HUDEP-2 (cell line): ENCODE data around the gene PTRH1.

Experiments used
- DNase-seq, 76 experiments: peaks; one replicate each; lab custom pipeline; 2025; ENCODE audit not compliant: unreplicated experiment in 76 of 76; lab: John Stamatoyannopoulos, UW

PTRH1 gene

GRCh38 chr9:127721391-127721821 is 5.9 kb upstream of the PTRH1 start:
- no peak for DNase-seq

GRCh38 chr9:127720865-127721227 is 5.4 kb upstream of the PTRH1 start:
- no peak for DNase-seq

GRCh38 chr9:127720031-127720864 is 4.8 kb upstream of the PTRH1 start:
- DNase-seq, result no peak

GRCh38 chr9:127717766-127718165 is 2.3 kb upstream of the PTRH1 start:
- peak in 2 of 76 experiments; percentile 9 to 24 for DNase-seq

- DNase-seq, result no peak
Observed at GRCh38 chr9:127716412-127716811, 949 bp upstream of the PTRH1 start.

GRCh38 chr9:127714951-127715469 is 453 bp downstream of the PTRH1 start:
- peak in 9 of 76 experiments; percentile 3 to 37 (median 12) for DNase-seq

GRCh38 chr9:127714020-127714750 is 1.3 kb downstream of the PTRH1 start:
- DNase-seq, result no peak

- DNase-seq, result no peak
Observed at GRCh38 chr9:127712867-127713266, 2.6 kb downstream of the PTRH1 start.

- no peak for DNase-seq
Observed at GRCh38 chr9:127712371-127712770, 3.1 kb downstream of the PTRH1 start.

GRCh38 chr9:127711831-127712274 is 3.6 kb downstream of the PTRH1 start:
- DNase-seq, result no peak

GRCh38 chr9:127711226-127711701 is 4.2 kb downstream of the PTRH1 start:
- DNase-seq, result no peak

GRCh38 chr9:127710204-127710783 is 5.2 kb downstream of the PTRH1 start:
- no peak for DNase-seq

- DNase-seq, result no peak
Observed at GRCh38 chr9:127708952-127709587, 6.4 kb downstream of the PTRH1 start.

- peak in 2 of 76 experiments; percentile 2 to 6 for DNase-seq
Observed at GRCh38 chr9:127707766-127708165, 7.7 kb downstream of the PTRH1 start.

GRCh38 chr9:127706836-127707241 is 8.6 kb downstream of the PTRH1 start, which contains the start of gene CFAP157:
Gene CFAP157, plus strand, starts transcription at chr9:127706988. Its CDS starts 44 bp downstream, at chr9:127707032.
- DNase-seq, result no peak

GRCh38 chr9:127705577-127706379 is 9.7 kb downstream of the PTRH1 start:
- no peak for DNase-seq

GRCh38 chr9:127703289-127703946 is 12.0 kb downstream of the PTRH1 start:
- DNase-seq, result no peak

GRCh38 chr9:127700594-127701255 is 14.7 kb downstream of the PTRH1 start:
- DNase-seq, result no peak

- DNase-seq, result no peak
Observed at GRCh38 chr9:127700140-127700539, 15.3 kb downstream of the PTRH1 start.
